ENCODE results near the gene CDCA8.

- TF ChIP-seq REST (IDR thresholded peaks at IDR 0.05; ENCODE audit: unreplicated experiment) (no peak), CTCF (conservative IDR thresholded peaks at IDR 0.05; ENCODE audit: low read depth in 2 of 2) (no peak), EZH2 (IDR thresholded peaks at IDR 0.05; ENCODE audit: low read depth, unreplicated experiment) (no peak), JUNB (IDR thresholded peaks at IDR 0.05; ENCODE audit: unreplicated experiment) (no peak), ZNF114 (CRISPR knock-in tag; IDR thresholded peaks at IDR 0.05) (no peak), POLR2AphosphoS5 (IDR thresholded peaks at IDR 0.05; ENCODE audit: low read depth) (no peak), EZH2phosphoT487 (IDR thresholded peaks at IDR 0.05; ENCODE audit: unreplicated experiment) (no peak), ZNF331 (CRISPR knock-in tag; IDR thresholded peaks at IDR 0.05; ENCODE audit: low read depth) (no peak), CREB1 (CRISPR knock-in tag; IDR thresholded peaks at IDR 0.05; ENCODE audit: low read depth) (no peak), NANOG (IDR thresholded peaks at IDR 0.05; ENCODE audit: borderline replicate concordance) (no peak)
Measured at GRCh38 chr1:37701051-37701450, 8.7 kb downstream of the CDCA8 start.
